Uterus (tissue), 2 donors: ENCODE results near the gene WDR17.

Experiments used
- POLR2A ChIP-seq, 2 donors: fragments of 450-650 bp; IDR thresholded peaks; one replicate each; pipeline ENCODE4 v1.6.1; 2016; ENCODE audit warnings: antibody characterized with exemption in 2 of 2, mild to moderate bottlenecking in 1 of 2, moderate library complexity in 1 of 2
- TF ChIP-seq, protein P1 (sequence below), 4 experiments: fragments of 200-600 bp in 2 of 4; fragments of 450-650 bp in 2 of 4; sonication (generic) in 2 of 4; IDR thresholded peaks; one replicate each; pipeline ENCODE4 v1.5.1; 2016 to 2019; ENCODE audit warnings: antibody characterized with exemption in 4 of 4, mild to moderate bottlenecking in 2 of 4, moderate library complexity in 1 of 4

DNA sequence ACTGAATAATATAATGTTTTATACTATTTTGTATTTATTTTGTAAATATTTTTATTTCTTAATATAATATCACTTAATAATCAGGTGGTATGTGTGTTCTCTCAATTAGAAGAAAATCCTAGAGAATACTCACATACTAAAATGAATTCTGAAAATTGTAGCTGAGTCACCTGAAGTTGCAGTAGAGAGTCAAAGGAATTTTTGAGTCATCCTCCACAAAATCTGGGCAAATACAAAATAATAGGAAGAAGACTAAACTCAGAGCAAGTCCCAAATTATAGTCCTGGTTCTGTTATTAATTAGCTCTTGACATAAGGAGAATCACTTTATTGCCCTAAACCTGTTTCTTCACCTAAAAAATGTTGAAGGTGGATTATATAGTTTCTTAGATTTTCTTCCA lies 72.0 kb downstream of the WDR17 start:
- TF ChIP-seq, protein P1, sequence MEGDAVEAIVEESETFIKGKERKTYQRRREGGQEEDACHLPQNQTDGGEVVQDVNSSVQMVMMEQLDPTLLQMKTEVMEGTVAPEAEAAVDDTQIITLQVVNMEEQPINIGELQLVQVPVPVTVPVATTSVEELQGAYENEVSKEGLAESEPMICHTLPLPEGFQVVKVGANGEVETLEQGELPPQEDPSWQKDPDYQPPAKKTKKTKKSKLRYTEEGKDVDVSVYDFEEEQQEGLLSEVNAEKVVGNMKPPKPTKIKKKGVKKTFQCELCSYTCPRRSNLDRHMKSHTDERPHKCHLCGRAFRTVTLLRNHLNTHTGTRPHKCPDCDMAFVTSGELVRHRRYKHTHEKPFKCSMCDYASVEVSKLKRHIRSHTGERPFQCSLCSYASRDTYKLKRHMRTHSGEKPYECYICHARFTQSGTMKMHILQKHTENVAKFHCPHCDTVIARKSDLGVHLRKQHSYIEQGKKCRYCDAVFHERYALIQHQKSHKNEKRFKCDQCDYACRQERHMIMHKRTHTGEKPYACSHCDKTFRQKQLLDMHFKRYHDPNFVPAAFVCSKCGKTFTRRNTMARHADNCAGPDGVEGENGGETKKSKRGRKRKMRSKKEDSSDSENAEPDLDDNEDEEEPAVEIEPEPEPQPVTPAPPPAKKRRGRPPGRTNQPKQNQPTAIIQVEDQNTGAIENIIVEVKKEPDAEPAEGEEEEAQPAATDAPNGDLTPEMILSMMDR (IDR thresholded peaks at IDR 0.05) = no peak
- no peak for TF ChIP-seq POLR2A (IDR thresholded peaks at IDR 0.05)
